Breast epithelium (tissue), 3 donors: ENCODE results near the gene TNPO1.

ENCODE experiments used
- POLR2A ChIP-seq: fragments of 450-650 bp; IDR thresholded peaks from one replicate; pipeline ENCODE4 v1.6.1; 2016; ENCODE audit warnings: antibody characterized with exemption, mild to moderate bottlenecking, moderate library complexity
- TF ChIP-seq, protein P1 (sequence below), 3 donors: fragments of 450-650 bp; IDR thresholded peaks; one replicate each; pipeline ENCODE4 v1.5.1; 2016 to 2017; ENCODE audit warnings: antibody characterized with exemption in 3 of 3, mild to moderate bottlenecking in 3 of 3, moderate library complexity in 3 of 3

DNA sequence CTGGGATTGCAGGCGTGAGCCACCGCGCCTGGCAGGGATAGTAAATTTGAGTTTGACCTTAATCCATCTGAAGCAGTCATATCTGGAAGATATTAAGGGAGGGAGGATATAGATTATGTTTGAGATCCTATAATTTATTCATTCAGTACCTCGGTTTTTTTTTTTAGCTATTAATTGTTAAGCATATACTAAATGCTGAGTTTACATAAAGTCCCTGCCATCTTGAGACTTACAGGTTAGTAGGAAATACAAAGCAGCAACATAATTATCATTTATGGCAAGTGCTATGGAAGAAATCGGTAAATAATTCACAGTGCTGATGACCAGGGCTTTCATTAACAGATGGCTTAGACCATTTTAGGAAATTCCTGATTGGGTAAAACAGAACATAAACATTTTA is 72.9 kb downstream of the TNPO1 start:
- TF ChIP-seq, protein P1, sequence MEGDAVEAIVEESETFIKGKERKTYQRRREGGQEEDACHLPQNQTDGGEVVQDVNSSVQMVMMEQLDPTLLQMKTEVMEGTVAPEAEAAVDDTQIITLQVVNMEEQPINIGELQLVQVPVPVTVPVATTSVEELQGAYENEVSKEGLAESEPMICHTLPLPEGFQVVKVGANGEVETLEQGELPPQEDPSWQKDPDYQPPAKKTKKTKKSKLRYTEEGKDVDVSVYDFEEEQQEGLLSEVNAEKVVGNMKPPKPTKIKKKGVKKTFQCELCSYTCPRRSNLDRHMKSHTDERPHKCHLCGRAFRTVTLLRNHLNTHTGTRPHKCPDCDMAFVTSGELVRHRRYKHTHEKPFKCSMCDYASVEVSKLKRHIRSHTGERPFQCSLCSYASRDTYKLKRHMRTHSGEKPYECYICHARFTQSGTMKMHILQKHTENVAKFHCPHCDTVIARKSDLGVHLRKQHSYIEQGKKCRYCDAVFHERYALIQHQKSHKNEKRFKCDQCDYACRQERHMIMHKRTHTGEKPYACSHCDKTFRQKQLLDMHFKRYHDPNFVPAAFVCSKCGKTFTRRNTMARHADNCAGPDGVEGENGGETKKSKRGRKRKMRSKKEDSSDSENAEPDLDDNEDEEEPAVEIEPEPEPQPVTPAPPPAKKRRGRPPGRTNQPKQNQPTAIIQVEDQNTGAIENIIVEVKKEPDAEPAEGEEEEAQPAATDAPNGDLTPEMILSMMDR (IDR thresholded peaks at IDR 0.05), result no peak
- no peak for TF ChIP-seq POLR2A
